ENCODE data around the gene PSMB10.
"Not testable (repeated sequence)": the region's sequence is repeated elsewhere in the genome, so short reads cannot be mapped to it uniquely, and the experiment has no call there.

The PSMB10 gene

GRCh38 chr16:67941469-67942199 lies 5.0 kb upstream of the PSMB10 start:
- no peak for DNase-seq

- no peak for DNase-seq
These were observed 3.9 kb upstream of the PSMB10 start for GRCh38 chr16:67940446-67941089.

DNA sequence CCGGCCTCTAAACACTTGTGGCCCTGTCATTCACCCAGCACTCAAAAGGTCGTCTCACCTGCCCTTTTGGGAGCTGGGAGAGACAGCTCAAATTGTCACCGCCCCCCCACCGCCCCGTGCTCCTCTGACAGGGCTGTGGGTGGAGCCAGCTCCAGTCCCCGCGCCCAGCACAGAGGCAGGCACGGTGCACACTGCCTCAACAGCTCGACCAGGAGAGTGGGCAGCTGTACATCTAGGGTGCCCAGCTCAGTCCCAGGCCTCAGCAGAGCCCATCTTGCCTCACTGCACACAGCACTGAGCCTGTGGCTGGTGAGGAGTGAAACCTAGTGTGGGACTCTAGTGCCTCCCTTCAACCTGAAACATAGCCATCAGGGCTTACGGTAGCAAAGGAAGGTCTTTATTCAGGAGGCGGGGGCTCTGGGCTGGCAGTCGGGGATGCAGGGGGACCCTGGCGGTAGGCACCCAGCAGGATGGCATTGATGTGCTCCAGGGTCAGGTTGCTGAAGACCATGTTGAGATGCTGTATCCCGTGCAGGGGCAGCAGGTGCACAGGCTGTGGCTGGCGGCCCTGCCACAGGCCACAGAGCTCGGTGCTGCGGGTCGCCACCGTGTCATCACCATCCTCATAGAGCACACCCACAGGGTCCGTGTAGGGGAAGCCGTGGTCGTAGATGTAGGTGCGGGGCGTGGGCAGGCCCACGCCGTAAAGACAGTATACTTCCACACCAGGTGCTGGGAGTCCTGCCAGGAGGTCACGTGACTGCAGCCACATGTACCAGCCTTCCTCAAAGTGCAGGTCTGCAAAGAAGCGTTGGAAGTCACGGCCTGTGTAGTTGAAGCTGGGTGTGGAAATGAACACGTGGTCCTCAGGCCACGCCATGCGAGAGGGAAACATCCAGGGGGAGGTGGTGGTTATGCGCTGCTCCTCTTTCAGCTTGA lies 3.1 kb upstream of the PSMB10 start:
- DNase-seq: peak; percentile 36

DNA sequence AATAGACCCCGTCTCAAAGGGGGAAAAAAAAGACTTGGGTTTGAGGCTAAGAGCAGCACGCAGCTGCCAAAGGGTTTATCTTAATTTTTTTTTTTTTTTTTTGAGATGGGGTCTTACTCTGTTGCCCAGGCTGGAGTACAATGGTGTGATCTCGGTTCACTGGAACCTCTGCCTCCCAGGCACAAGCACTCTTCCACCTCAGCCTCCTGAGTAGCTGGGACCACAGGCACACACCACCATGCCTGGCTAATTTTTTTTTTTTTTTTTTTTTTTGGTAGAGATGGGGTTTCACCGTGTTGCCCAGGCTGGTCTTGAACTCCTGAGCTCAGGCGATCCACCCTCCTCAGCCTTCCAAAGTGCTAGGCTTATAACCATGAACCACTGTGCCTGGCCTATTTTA lies 1.1 kb upstream of the PSMB10 start:
- not testable (repeated sequence) for DNase-seq

- peak; percentile 78 for DNase-seq
These were observed 393 bp upstream of the PSMB10 start for GRCh38 chr16:67936880-67937605.

DNA sequence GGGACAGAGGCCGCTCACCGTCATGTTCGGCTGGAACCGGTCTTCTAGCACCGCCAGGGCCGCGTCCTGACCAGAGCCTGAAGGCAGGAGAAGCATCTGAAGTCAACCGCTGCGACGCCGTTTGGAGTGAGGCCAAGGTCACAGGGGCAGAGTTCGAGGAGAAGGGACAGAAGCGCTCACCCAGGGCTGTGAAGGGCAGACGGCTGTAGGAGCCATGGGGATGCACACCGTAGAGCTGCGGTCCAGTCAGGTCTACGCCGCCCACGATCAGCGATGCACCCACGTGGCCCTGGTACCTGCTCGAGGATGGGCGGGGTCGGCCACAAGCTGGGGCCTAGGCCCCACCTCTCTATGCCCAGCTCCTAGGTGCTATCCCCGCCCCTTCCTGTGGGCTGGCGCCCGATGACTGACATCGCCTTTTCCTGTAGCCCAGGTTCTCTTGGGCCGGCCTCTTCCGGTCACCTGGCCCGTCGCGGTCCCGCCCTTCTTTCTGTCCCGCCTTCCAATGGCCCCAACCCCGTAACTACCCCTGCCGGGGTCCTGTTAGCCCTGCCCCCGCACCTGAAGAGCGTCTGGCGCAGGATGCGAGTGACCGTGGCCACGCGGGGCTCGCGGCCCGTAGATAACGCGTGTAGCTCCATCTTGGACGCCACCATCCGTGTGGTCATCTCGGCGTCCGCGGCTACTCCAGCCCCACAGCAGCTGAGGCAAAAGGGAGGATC lies 1.1 kb downstream of the PSMB10 start:
- DNase-seq: peak; percentile 96

GRCh38 chr16:67935101-67935401 lies 1.6 kb downstream of the PSMB10 start:
- DNase-seq: no peak

DNA sequence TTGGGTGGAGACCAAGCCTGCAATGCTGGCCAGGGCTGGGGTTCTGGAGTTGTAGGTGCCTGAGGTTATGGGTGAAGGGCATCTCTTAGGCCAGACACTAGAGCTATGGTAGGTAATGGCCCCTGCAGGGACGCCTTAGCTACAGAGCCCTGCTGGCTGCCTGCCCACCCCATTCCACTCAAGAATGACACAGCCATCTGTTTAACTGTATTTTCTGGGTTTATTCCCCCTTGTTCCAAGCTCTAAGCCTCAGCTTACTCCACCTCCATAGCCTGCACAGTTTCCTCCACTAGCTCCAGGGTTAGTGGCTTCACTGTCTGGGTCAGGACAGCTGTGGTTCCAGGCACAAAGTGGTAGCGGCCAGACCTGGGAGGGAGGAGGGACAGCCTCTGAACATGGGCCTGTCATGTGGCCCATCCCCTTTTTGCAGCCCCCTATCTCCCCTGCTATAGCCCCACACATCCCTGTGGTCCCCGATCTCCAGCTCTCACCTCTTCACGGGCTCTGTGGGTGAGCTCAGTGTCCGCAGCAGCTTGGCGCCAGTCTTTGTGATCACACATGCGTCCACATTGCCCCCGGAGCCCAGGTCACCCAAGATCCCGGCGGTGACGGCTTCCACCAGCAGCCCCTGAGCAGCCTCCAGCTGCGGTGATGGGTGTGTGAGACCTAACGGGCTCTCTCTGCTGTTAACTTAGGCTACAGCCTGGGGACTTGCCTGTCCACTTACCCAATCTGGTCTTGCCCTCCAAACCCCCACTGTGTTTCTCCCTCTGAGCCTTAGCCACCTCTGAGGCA lies 2.1 kb downstream of the PSMB10 start:
- no peak for DNase-seq

- no peak for DNase-seq
These were observed 2.8 kb downstream of the PSMB10 start for GRCh38 chr16:67933805-67934204.

DNA sequence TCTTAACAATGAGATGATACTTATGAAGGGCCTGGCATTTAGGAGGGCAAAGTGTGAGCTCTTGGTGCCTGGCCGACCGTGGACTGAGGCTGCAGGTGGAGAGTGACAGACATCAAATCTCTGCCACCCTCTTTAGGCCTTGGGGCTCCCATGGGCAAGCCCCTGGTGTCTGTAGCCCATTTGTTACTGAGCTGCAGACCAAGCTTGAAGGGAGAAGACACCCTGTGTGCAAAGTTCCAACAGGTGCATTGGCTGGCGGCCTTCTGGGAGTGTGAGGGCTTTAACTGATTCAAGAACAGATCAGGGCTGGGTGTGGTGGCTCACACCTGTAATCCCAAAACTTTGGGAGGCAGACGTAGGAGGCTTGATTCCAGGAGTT lies 4.2 kb downstream of the PSMB10 start:
- DNase-seq: no peak

DNA sequence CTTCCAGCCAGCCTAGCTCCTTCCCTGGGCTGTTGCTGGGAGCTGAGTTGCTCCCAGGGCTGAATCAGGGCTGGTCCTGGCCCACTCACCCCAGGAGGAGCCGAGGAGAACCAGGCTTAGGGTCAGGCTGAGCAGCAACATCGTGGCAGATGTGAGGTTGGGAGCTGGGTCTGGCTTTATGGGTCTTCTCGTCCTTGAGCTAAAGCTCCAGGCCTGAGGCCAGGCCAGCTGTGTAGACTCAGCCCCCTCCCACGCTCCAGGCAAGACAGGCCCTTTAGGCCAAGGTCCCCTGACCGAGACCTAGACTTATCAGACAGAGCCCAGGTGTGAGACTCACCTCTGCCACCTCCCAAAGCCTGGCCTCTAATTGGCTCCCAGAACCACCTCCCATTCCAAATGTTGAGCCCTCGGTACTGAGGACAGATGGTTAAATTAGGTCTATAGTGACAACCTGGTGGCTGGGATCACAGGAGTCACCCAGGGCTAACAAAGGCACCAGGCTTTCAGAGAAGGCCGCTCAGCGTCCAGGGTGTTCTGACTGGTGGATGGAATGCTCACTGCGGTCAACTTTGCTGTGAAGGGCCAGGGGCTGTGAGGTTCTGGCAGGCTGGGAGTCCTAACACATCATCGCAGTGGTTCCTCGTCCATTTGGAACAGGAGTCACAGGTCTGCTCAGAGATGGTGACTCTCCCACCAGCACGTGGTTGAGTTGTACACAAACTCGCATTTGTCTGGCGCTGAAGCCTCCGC lies 4.8 kb downstream of the PSMB10 start, which contains the start of gene CTRL:
Gene CTRL, minus strand, starts transcription at position 151 of the 750 bp plus-strand sequence. Its CDS starts 10 bp downstream, at position 141.
- DNase-seq: no peak

GRCh38 chr16:67930678-67931211 lies 5.9 kb downstream of the PSMB10 start:
- no peak for DNase-seq

GRCh38 chr16:67930191-67930590 lies 6.5 kb downstream of the PSMB10 start:
- no peak for DNase-seq

DNA sequence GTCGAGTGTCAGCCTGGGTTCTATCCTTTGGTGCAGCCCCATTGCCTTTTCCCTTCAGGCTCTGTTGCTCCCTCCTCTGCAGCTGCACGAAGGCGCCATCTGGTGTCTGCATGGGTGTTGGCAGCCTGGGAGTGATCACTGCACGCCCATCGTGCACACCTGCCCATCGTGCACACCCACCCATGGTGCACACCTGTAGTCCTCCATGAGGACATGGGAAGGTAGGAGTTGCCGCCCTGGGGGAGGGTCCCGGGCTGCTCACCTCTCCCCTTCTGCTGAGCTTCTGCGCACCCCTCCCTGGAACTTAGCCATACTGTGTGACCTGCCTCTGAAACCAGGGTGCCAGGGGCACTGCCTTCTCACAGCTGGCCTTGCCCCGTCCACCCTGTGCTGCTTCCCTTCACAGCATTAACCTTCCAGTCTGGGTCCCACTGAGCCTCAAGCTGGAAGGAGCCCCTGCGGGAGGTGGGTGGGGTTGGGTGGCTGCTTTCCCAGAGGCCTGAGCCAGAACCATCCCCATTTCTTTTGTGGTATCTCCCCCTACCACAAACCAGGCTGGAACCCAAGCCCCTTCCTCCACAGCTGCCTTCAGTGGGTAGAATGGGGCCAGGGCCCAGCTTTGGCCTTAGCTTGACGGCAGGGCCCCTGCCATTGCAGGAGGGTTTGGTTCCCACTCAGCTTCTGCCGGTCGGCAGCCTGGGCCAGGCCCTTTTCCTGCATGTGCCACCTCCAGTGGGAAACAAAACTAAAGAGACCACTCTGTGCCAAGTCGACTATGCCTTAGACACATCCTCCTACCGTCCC lies 7.9 kb downstream of the PSMB10 start:
- peak; percentile 72 for DNase-seq

- DNase-seq: no peak
These were observed 8.5 kb downstream of the PSMB10 start for GRCh38 chr16:67928147-67928546.

DNA sequence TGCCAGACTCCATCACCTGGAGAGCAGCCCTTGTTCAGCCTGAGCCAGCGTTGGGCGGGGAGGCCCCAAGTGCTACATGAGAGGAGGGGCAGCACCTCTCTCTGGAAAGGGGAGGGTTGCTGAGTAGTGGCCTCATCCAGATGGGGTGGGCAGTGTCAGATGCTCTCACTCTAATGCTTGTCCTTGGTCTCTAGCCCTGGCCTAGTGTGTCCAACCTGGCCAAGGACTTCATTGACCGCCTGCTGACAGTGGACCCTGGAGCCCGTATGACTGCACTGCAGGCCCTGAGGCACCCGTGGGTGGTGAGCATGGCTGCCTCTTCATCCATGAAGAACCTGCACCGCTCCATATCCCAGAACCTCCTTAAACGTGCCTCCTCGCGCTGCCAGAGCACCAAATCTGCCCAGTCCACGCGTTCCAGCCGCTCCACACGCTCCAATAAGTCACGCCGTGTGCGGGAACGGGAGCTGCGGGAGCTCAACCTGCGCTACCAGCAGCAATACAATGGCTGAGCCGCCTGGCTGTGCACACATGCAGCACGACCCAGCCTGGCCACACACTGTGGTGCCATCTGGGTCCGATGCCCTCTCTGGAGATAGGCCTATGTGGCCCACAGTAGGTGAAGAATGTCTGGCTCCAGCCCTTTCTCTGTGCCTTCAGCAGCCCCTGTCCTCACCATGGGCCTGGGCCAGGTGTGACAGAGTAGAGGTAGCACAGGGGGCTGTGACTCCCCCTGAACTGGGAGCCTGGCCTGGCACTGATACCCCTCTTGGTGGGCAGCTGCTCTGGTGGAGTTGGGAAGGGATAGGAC lies 9.3 kb downstream of the PSMB10 start:
- no peak for DNase-seq

GRCh38 chr16:67926181-67926750 lies 10.4 kb downstream of the PSMB10 start:
- no peak for DNase-seq
